Sciatic nerve (tissue), 2 donors: ENCODE data around the gene RNF111. TPM values are rescaled to one million over a fixed set of nuclear protein-coding genes. Genes with fewer than 3 reads are reported as not detected.
"Not testable (repeated sequence)": the region's sequence is repeated elsewhere in the genome, so short reads cannot be mapped to it uniquely, and the experiment has no call there.

ENCODE experiments used
- ATAC-seq: fragments of 200-7000 bp; cut with Tn5 transposase; one replicate; pipeline ENCODE4 v1.9.1; 2020; ENCODE audit warnings: mild to moderate bottlenecking, moderate library complexity
- DNase-seq: peaks from one replicate; pipeline ENCODE4 v3.0.0-alpha.2; 2020; ENCODE audit warnings: low spot score
- intact Hi-C: fragments of 100-400 bp; cut with DNase I; formaldehyde crosslinking; loops from one replicate; pipeline ENCODE4 v1.14.2; 2022
- total RNA-seq: library from RNA; stranded (reverse); fragmentation: NEBNext Ultra II Directional; extraction: Animal tissue kit (Norgen Biotek cat#: 25700); gene quantifications from one replicate; pipeline ENCODE4 v1.2.1, GENCODE V29; 2021
- donor health status: DM: no; HTN: no; CAD: no.
- donor health status: DM: no; HTN: no; CAD: no.

The RNF111 gene
- total RNA-seq, 1 donor from 2014 or later, result 43.6 TPM

DNA sequence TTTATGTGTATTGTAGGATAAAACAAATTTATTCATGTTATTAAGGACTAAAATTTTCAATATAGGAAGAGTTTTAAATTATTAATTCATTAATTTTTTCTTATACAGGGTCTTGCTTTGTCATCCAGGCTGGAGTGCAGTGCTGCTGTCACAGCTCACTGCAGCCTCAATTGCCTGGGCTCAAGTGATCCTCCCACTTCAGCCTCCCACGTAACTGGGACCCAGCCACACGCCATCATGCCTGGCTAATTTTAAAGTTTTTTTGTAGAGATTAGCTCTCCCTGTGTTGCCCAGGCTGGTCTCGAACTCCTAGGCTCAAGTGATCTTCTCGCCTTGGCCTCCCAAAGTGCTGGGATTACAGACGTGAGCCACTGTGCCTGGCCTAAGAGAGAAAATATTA lies 132.2 kb downstream of the RNF111 start:
- intact Hi-C loops, result no loop called here
- ATAC-seq, result no peak

DNA sequence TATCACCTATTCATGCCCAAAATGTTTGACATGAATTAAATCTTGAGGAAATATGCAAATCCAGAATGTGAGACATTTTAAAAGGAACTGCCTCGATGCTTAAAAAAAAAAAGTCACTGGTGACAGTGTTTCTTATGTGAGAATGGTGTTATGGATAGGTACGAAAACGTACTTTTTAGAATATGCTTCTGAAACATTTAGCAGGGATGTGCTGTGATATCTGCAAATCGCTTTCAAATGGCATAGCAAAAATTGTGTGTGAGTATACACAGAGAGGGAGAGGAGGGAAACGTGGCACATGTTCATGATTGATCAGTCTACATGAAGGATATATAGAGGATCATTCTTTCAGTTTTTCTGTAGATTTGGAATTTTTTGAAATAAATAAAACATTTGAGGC lies 133.5 kb downstream of the RNF111 start:
- intact Hi-C loops, result no loop called here
- DNase-seq (no peak), ATAC-seq (no peak)

More for the DNA sequence above, 132.2 kb downstream of the RNF111 start:
- DNase-seq, result no peak

DNA sequence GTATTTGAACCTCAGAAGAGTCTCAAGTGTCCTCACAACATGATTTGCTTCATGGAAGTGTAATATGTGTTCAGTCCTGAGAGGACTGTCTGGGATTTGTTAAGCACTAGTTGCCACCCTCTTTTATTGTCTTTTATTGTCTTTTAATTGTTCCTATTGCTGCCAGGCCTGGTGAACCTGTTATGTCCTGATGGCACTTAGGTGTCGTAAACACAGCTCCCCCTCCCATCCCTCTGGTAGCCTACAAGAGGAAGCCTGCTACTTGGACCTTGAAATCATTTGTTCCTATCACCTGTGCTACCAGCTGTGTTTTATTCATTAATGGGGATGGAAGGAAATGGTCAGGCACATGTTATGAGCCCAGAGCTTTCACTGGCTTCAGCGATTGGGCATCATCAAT lies 136.8 kb downstream of the RNF111 start:
- intact Hi-C loops, result no loop called here
- DNase-seq (no peak), ATAC-seq (no peak)

DNA sequence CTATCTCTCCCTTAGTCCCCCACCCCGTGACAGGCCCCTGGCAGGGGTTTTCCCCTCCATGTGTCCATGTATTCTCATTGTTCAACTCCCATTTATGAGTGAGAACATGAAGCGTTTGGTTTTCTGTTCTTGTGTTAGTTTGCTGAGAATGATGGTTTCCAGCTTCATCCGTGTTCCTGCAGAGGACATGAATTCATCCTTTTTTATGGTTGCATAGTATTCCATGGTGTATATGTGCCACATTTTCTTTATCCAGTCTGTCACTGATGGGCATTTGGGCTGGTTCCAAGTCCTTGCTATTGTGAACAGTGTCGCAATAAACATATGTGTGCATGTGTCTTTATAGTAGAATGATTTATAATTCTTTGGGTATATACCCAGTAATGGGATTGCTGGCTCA lies 138.2 kb downstream of the RNF111 start:
- DNase-seq, intact Hi-C loops, ATAC-seq: not testable (repeated sequence)

DNA sequence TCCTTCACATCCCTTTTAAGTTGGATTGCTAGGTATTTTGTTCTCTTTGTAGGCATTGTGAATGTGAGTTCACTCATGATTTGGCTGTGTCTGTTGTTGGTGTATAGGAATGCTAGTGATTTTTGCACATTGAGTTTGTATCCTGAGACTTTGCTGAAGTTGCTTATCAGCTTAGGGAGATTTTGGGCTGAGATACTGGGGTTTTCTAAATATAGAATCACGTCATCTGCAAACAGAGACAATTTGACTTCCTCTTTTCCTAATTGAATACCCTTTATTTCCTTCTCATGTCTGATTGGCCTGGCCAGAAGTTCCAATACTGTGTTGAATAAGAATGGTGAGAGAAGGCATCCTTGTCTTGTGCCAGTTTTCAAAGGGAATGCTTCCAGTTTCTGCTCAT lies 139.8 kb downstream of the RNF111 start:
- intact Hi-C loops, ATAC-seq, DNase-seq: not testable (repeated sequence)

DNA sequence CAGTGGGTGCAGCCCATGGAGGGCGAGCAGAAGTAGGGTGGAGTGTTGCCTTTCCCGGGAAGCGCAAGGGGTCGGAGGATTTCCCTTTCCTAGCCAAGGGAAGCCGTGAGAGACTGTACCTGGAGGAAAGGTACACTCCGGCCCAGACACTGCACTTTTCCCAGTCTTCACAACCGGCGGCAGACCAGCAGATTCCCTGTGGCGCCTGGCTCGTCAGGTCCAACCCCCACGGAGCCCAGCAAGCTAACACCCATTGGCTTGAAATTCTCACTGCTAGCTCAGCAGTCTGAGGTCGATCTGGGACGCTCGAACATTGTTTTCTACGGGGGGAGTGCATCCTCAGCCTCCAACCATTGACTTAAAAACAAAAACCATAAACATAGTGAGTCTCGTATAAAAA lies 144.0 kb downstream of the RNF111 start:
- intact Hi-C loops, result no loop called here
- ATAC-seq (no peak), DNase-seq (no peak)

DNA sequence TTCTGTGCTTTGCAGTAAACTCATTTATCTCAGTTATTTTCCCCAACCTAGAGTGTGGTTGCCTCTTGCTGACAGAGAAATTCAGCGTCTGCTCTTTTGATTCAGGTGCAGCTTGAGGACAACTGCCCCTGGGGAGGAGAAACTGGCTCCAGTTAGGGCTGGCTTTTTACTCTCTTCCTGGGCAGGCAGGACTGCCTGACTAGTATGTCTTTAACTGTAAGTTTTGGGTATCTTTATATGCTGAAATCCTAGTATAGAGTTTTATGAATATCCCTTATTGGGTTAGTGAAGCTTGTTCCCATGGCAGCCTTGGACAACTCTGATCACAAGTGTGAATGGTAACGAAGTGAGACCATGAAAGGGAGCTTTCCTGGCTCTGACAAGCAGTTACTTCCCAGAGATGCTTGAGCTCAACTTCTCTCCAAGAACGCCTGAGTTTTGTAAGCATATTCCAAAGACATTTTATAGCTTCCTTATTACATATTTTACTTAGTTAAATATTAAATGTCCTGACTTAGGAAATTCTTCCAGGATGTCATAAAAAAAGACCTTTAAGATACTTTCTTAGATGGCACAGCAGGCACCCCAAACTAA lies 144.6 kb downstream of the RNF111 start:
- ATAC-seq, result no peak
- DNase-seq, result no peak
- intact Hi-C loops, result no loop called here

DNA sequence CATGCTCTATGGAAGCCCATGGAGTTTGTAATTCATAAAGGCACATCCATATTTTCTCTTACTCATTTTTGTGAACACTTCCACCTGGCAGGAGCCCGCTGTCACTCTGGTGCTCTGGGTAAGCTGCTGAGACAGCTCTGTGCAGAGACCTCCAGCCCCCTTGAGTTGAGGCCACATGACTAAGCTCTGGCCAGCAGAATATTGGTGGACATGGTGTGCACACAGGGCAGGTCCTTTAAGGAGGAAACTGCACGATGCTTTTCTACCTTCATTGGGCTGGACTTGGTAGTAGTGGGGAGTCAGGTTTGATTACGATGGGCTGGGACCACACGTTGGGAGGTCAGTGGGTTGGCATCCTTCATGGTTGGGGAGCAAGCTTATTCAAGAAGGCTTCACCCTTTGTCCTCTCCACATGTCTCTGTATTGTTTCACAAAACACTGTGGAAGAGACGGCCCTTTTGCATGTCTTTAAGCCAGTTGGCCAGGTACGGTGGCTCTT lies 146.5 kb downstream of the RNF111 start:
- ATAC-seq (no peak), DNase-seq (no peak)
- intact Hi-C loops, result no loop called here

DNA sequence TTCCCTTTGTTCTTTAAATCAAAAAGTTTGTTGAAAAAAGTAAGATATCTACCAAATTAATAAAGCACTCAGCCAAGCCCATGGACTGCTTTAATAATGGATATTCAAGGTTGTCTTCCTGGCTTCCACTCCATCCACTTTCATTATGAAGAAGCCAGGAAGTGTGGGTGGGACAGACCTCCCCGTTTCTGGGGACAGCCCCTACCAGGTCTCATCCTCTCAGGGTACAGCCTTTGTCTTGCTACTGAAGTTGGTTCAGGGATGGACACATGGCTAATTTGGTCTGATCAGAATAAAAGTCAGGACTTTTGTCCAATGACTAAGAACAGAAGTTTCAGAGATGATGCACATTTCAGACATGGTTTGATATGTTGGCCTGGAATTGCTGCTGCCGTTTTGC lies 150.1 kb downstream of the RNF111 start:
- intact Hi-C loops, result no loop called here
- no peak for DNase-seq
- ATAC-seq, result no peak

DNA sequence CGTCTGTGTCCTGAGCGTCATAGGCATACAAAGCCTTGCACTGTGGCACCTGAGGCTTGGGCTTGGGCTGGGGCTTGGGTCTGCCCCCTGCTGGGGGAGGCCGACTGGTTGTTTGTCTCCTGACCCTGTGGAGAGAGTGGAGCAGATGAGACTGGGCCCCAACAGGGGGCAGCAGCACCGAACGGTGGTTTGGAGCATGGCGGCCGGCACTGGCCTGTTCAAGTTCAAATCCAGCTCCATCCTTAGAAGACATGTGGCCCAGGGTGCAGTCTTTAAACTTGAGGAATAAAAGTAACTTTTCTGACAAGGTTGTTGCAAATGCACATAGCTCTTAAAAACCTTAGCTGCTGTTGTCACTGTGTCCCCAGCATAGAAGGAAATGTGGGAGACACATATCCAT lies 150.8 kb downstream of the RNF111 start:
- ATAC-seq, result peak; percentile 42
- intact Hi-C loops, result no loop called here
- no peak for DNase-seq

DNA sequence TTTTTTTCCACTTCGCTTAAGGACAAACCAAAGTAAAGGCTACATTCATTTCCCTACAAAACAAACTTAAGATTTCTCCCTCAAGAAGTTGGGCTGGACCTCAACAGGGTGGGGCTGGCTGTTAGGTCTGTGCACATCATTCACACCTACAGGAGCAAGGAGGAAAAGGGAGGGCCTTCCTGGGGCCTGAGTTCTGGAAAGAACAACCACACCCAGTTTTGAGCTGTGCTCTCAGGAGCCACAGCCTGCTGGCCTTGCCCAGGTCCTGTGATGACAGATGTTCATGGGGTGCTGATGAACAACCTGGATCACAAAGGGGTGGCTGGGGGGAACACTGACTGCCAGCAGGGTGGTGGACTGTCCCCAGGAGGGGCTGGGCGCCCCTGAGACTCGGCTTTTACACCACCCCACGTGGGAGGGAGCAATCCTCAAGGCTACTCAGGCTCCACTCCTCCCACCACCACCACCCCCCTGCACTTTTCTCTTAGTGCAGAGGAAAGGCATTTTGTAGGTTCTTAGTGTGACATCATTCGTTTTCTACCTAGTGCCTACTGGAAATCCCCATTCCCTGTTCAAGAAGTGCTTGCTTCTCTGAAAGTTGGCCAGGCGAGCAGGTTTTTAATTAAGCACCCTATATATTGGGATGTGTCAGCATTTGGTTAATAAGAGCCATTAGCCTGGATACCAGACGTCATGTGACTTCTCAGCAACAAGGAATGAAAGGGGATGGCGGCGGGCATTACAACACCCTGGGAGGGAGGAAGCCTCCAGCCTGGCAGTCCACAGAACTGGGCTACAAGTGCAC lies 153.2 kb downstream of the RNF111 start:
- ATAC-seq, result no peak

DNA sequence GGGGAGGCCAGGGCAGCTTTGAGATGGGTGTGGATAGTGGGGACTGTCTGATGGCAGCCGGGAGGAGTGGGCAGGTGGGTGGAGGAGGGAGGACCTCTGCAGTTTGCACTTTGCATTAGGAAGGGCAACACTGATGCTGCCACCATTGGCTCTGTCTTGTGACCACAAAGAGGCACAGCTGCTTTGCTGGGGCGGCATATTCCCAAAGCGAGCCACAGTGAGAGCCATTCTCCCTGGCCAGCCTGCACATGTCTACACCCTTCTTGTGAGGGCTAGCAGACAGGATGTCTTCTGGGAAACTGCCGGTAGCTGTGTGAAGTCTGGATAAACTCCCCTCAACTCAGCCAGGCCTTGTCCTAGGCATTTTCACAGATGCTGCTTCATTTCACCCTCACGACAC lies 155.8 kb downstream of the RNF111 start:
- intact Hi-C loops, result no loop called here
- no peak for DNase-seq
- no peak for ATAC-seq

More for the DNA sequence above, 153.2 kb downstream of the RNF111 start:
- intact Hi-C loops, result no loop called here
- DNase-seq, result no peak

DNA sequence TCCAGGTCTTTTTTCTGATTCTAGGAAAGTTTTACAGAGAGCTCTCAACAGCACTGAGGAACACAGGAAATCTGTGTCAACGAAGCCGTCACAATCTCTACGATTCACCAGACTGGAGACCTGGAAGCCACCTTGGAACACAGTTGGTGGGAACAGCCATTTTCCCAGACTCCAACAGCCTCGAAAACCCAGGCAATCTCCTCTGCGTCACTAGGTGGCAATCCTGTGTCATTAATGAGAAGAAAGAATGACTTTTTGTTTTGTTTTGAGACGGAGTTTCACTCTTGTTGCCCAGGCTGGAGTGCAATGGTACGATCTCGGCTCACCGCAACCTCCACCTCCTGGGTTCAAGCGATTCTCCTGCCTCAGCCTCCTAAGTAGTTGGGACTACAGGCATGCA lies 157.1 kb downstream of the RNF111 start:
- ATAC-seq, intact Hi-C loops, DNase-seq: not testable (repeated sequence)

Other genes with a start within 250 kb of the RNF111 start
- 273 TPM for gene ADAM10, start 238.0 kb upstream of the RNF111 start, total RNA-seq
- 61.6 TPM for gene MINDY2, start 216.4 kb upstream of the RNF111 start, total RNA-seq
- 120 TPM for gene SLTM, start 54.0 kb upstream of the RNF111 start, total RNA-seq
- 0.80 TPM for gene CCNB2, start 117.5 kb downstream of the RNF111 start, total RNA-seq
- gene LDHAL6B, start 219.2 kb downstream of the RNF111 start, total RNA-seq, result not detected